OCI-LY3 (cell line): ENCODE measurements around the gene HID1.
"Not testable (repeated sequence)": the region's sequence is repeated elsewhere in the genome, so short reads cannot be mapped to it uniquely, and the experiment has no call there.

ENCODE experiments used
- H2AFZ ChIP-seq: fragments of 200-600, 300-600 bp; shearing (Covaris generic); 2 replicates; pipeline ENCODE4 v1.6.0; 2014; ENCODE audit warnings: antibody characterized with exemption, low read depth, low read length
- H3K27ac ChIP-seq: fragments of 200-600, 300-600 bp; sonication (generic); 2 replicates; pipeline ENCODE4 v1.5.1; 2014; ENCODE audit warnings: mild to moderate bottlenecking, low read length, moderate library complexity, mixed read lengths
- H3K27me3 ChIP-seq: fragments of 200-600, 300-600 bp; sonication (generic); 2 replicates; pipeline ENCODE4 v1.6.1; 2014; ENCODE audit warnings: low read depth, low read length, mixed read lengths
- H3K36me3 ChIP-seq: fragments of 200-600, 300-600 bp; sonication (generic); replicated peaks from 2 replicates; pipeline ENCODE3; 2014; ENCODE audit warnings: low read depth, low read length, mixed read lengths
- H3K4me1 ChIP-seq: fragments of 300-600, 200-600 bp; sonication (generic); 2 replicates; pipeline ENCODE4 v1.6.1; 2014; ENCODE audit warnings: low read length, mixed read lengths
- H3K4me2 ChIP-seq: fragments of 200-600, 300-600 bp; sonication (generic); 2 replicates; pipeline ENCODE4 v1.6.1; 2014; ENCODE audit warnings: low read length, mixed read lengths
- H3K4me3 ChIP-seq: fragments of 300-600, 200-600 bp; sonication (generic); 2 replicates; pipeline ENCODE4 v1.5.1; 2014; ENCODE audit warnings: antibody characterized with exemption, mild to moderate bottlenecking, low read length, moderate library complexity
- H3K79me2 ChIP-seq: fragments of 300-600, 200-600 bp; shearing (Covaris generic); 2 replicates; pipeline ENCODE4 v1.6.1; 2014; ENCODE audit warnings: mild to moderate bottlenecking, low read length, mixed read lengths
- H3K9ac ChIP-seq: fragments of 300-600, 200-600 bp; shearing (Covaris generic); 2 replicates; pipeline ENCODE4 v1.6.0; 2014; ENCODE audit warnings: mild to moderate bottlenecking, low read length, moderate library complexity
- H3K9me3 ChIP-seq: fragments of 200-600, 300-600 bp; shearing (Covaris generic); 2 replicates; pipeline ENCODE4 v1.6.1; 2014; ENCODE audit warnings: low read length, mixed read lengths; ENCODE audit not compliant: insufficient read depth
- H4K20me1 ChIP-seq: fragments of 200-600, 300-600 bp; sonication (generic); 2 replicates; pipeline ENCODE4 v1.6.1; 2016; ENCODE audit warnings: low read length, mixed read lengths; ENCODE audit not compliant: insufficient read depth
- EZH2phosphoT487 ChIP-seq: fragments of 200-600 bp; shearing (Covaris generic); IDR thresholded peaks from 2 replicates; pipeline ENCODE4 v1.6.1; 2018; ENCODE audit warnings: antibody characterized with exemption, mixed run types, low read depth
- TF ChIP-seq, protein P1 (sequence below): fragments of 200-600, 300-600 bp; sonication (generic); IDR thresholded peaks from 2 replicates; pipeline ENCODE4 v1.5.1; 2014; ENCODE audit warnings: antibody characterized with exemption, low read length, low read depth

The HID1 gene

DNA sequence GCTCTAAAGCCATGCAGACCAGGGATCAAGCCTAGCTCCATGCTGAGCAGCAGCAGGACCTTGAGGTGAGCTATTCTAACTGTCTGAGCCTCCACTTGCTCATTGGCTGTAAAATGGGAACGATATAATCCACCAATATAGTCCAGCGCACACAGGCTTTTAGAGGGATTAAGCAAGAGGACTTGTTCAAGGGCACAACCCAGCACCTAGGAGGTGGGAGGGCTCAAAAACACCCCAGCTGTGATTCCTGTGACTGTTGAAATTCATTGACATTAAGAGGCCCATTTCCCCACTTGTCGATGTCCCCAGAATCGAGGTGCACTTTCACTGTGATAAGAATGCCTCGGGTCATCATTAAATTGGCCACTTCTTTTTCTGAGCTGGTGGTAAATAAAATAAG, 53.7 kb downstream of the HID1 start:
- Histone ChIP-seq H3K27ac (no peak overlapping the region), H3K4me1 (no peaks in the 10 kb centered on the region)
- TF ChIP-seq, protein P1, sequence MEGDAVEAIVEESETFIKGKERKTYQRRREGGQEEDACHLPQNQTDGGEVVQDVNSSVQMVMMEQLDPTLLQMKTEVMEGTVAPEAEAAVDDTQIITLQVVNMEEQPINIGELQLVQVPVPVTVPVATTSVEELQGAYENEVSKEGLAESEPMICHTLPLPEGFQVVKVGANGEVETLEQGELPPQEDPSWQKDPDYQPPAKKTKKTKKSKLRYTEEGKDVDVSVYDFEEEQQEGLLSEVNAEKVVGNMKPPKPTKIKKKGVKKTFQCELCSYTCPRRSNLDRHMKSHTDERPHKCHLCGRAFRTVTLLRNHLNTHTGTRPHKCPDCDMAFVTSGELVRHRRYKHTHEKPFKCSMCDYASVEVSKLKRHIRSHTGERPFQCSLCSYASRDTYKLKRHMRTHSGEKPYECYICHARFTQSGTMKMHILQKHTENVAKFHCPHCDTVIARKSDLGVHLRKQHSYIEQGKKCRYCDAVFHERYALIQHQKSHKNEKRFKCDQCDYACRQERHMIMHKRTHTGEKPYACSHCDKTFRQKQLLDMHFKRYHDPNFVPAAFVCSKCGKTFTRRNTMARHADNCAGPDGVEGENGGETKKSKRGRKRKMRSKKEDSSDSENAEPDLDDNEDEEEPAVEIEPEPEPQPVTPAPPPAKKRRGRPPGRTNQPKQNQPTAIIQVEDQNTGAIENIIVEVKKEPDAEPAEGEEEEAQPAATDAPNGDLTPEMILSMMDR = no peak
- no peak for TF ChIP-seq EZH2phosphoT487

DNA sequence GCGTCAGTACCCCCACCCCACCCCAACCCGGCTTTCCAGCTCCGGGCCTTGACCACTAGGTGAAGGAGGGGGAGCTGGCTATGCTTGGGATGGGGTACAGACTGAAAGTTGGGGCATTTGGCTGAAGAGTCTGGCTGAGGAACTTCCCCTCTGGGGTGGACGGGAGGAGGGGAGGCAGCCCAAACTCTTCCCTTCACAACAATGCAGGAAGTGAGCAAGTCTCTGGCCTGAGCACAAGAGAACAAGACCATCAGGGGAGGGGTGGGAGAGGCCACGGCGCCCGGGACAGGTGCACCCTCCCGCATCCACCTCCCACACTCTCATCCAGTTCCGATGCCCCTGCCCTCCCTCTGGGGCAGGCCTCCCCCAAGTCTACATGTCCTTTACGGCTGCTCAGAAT, 55.1 kb downstream of the HID1 start:
- Histone ChIP-seq H3K4me2 (no peak overlapping the region), H3K4me1 (no peaks in the 10 kb centered on the region), H3K9ac (no peak overlapping the region), H2AFZ (no peak overlapping the region), H3K27me3 (no peaks in the 10 kb centered on the region), H3K79me2 (no peaks in the 10 kb centered on the region), H3K9me3 (no peaks in the 10 kb centered on the region), H3K27ac (no peak overlapping the region), H3K4me3 (no peak overlapping the region), H3K36me3 (no peaks in the 10 kb centered on the region), H4K20me1 (no peaks in the 10 kb centered on the region)
- TF ChIP-seq EZH2phosphoT487 = no peak
- TF ChIP-seq, protein P1 = no peak

More for the DNA sequence above, 53.7 kb downstream of the HID1 start:
- no peaks in the 10 kb centered on the region for H4K20me1 ChIP-seq
- H3K9ac ChIP-seq = no peak overlapping the region
- H3K79me2 ChIP-seq = no peaks in the 10 kb centered on the region
- no peak overlapping the region for H3K4me3 ChIP-seq
- no peak overlapping the region for H3K4me2 ChIP-seq
- no peaks in the 10 kb centered on the region for H3K9me3 ChIP-seq
- no peaks in the 10 kb centered on the region for H3K36me3 ChIP-seq
- no peaks in the 10 kb centered on the region for H3K27me3 ChIP-seq
- no peak overlapping the region for H2AFZ ChIP-seq

DNA sequence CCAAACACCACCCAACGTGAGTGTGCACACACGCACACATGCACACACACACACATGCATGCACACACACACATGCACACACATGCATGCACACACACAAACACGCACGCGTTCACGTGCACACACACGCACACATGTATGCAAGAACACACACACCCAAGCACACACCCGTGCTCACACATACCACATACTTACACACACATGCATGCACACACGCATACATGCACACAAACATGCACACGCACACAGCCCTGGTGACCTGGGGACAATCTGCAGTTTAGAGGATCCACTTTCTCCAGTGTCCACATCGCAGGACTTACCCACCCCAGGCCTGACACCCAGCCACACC, 55.7 kb downstream of the HID1 start:
- no peaks in the 10 kb centered on the region for H4K20me1 ChIP-seq
- H3K27ac ChIP-seq = no peak overlapping the region
- no peak overlapping the region for H3K4me2 ChIP-seq
- H2AFZ ChIP-seq = no peak overlapping the region
- H3K9me3 ChIP-seq = no peaks in the 10 kb centered on the region
- H3K27me3 ChIP-seq = no peaks in the 10 kb centered on the region
- H3K36me3 ChIP-seq = no peaks in the 10 kb centered on the region
- no peak for TF ChIP-seq EZH2phosphoT487
- no peak overlapping the region for H3K9ac ChIP-seq
- H3K4me3 ChIP-seq = no peak overlapping the region
- H3K79me2 ChIP-seq = no peaks in the 10 kb centered on the region
- H3K4me1 ChIP-seq = no peaks in the 10 kb centered on the region

DNA sequence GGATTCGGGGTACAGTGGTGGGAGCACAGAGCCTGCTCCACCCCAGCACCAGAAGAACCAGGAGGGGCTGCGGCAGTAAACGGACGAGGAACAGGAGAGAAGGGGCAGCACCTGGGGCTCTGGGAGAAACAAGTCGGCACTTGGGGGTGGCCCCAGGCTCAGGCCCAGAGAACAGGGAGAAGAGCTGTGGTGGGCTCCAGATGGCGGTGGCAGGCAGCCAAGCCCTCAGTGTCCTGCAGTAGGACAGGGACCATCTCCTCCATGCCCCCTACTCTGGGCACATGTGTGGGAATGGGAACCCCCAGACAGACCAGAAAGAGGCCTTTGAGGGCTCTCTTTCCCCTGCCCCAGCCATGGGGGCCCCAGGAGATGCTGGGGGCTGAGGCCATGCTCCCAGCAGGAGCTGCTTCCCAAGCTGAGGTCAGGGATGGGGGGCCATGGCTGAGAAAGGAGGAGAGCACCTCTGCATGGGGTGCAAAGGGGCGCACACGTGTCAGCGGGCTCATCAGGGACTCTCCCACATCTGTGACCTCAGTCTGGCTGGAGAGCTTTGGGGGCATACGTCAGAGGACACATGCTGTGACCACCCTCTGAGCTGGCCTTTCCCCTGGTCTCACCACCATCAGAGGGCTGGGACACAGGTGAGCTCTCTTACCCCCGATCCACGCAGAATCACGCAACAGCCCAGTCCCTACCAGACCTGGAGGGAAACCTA, 56.3 kb downstream of the HID1 start:
- Histone ChIP-seq H3K4me2 (no peak overlapping the region), H4K20me1 (no peaks in the 10 kb centered on the region), H3K27me3 (no peaks in the 10 kb centered on the region), H2AFZ (no peak overlapping the region), H3K27ac (no peak overlapping the region), H3K9ac (no peak overlapping the region), H3K4me3 (no peak overlapping the region), H3K9me3 (no peaks in the 10 kb centered on the region), H3K4me1 (no peaks in the 10 kb centered on the region), H3K79me2 (no peaks in the 10 kb centered on the region), H3K36me3 (no peaks in the 10 kb centered on the region)
- TF ChIP-seq, protein P1 = no peak
- no peak for TF ChIP-seq EZH2phosphoT487

DNA sequence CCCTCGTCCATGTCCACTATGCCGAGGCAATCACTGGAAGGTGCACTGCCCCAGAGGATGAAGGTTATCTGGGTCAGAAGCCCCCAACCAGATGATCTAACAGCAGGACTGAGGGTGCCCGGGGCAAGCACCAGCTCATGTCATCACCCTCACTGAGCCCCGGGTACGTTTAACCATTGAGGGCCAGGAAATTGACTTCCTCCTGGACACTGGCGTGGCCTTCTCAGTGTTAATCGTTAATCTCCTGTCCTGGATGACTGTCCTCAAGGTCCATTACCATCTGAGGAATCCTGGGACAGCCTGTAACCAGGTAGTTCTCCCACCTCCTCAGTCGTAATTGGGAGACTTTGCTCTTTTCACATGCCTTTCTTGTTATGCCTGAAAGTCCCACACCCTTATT, 61.1 kb downstream of the HID1 start:
- H3K4me2 ChIP-seq = not testable (repeated sequence)

DNA sequence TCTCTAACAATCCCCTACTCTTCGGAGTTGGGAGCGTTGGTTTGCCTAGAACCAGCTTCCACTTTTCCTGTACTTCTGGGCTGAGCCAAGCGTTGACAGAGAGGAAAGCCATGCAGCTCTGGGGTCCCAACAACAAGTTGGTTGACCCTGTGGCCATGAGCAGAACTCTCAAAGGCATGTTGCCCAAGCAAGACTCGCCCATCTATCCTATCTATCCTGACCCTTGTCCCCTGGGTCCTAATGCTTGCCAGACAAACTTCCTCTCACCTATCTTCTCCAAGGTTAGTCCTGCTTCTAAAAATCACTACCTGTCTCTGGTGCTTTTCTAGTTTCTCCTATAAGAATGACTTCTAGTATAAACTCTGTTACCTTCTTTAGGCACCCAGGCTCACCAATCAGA, 63.5 kb downstream of the HID1 start:
- not testable (repeated sequence) for H2AFZ ChIP-seq, H3K36me3 ChIP-seq, H3K4me1 ChIP-seq, H3K9ac ChIP-seq, H3K4me3 ChIP-seq, H3K9me3 ChIP-seq, H3K4me2 ChIP-seq, H4K20me1 ChIP-seq, H3K27me3 ChIP-seq, H3K79me2 ChIP-seq, H3K27ac ChIP-seq

More for the DNA sequence above, 61.1 kb downstream of the HID1 start:
- H3K9me3 ChIP-seq, H3K4me3 ChIP-seq, H3K9ac ChIP-seq, H3K27ac ChIP-seq, H3K27me3 ChIP-seq, H3K4me1 ChIP-seq, H3K79me2 ChIP-seq, H3K36me3 ChIP-seq, H4K20me1 ChIP-seq, H2AFZ ChIP-seq: not testable (repeated sequence)
